DOHH2 (cell line): ENCODE results near the gene WDR5.

Source experiments
- H3F3A ChIP-seq: fragments of 200-600 bp; sonication (generic), shearing (Covaris generic); 2 replicates; pipeline ENCODE4 v1.6.0; 2016; ENCODE audit warnings: antibody characterized with exemption, mild to moderate bottlenecking; ENCODE audit not compliant: control insufficient read depth, insufficient read depth
- H3K27ac ChIP-seq: fragments of 200-600 bp; sonication (generic); 2 replicates; pipeline ENCODE4 v1.5.1; 2014; ENCODE audit warnings: low read depth, mild to moderate bottlenecking, low read length, moderate library complexity
- H3K27me3 ChIP-seq: fragments of 200-600 bp; sonication (generic); 2 replicates; pipeline ENCODE4 v1.6.1; 2014; ENCODE audit warnings: mild to moderate bottlenecking, low read length, mixed read lengths; ENCODE audit not compliant: control insufficient read depth
- H3K36me3 ChIP-seq: fragments of 200-600 bp; sonication (generic); 2 replicates; pipeline ENCODE4 v1.6.1; 2014; ENCODE audit warnings: mild to moderate bottlenecking, low read length, moderate library complexity, mixed read lengths; ENCODE audit not compliant: control insufficient read depth
- H3K4me1 ChIP-seq: fragments of 200-600 bp; sonication (generic); 2 replicates; pipeline ENCODE4 v1.6.1; 2014; ENCODE audit warnings: mild to moderate bottlenecking, low read length, mixed read lengths; ENCODE audit not compliant: control insufficient read depth
- H3K4me2 ChIP-seq: fragments of 200-600 bp; sonication (generic); 2 replicates; pipeline ENCODE4 v1.6.0; 2014; ENCODE audit warnings: mild to moderate bottlenecking, low read length, moderate library complexity
- H3K4me3 ChIP-seq: fragments of 200-600 bp; sonication (generic); 2 replicates; pipeline ENCODE4 v1.5.1; 2014; ENCODE audit warnings: mild to moderate bottlenecking, low read length, mixed read lengths
- H3K79me2 ChIP-seq: fragments of 200-600 bp; sonication (generic); 2 replicates; pipeline ENCODE4 v1.6.1; 2014; ENCODE audit warnings: mild to moderate bottlenecking, low read length, mixed read lengths; ENCODE audit not compliant: control insufficient read depth
- H3K9me2 ChIP-seq: fragments of 200-600 bp; sonication (generic); replicated peaks from 2 replicates; pipeline ENCODE4 v1.6.1; 2014; ENCODE audit warnings: mild to moderate bottlenecking, low read length, mixed read lengths; ENCODE audit not compliant: control insufficient read depth
- H3K9me3 ChIP-seq: fragments of 200-600 bp; sonication (generic); 2 replicates; pipeline ENCODE4 v1.6.1; 2014; ENCODE audit warnings: antibody characterized with exemption, low read length, mixed read lengths; ENCODE audit not compliant: control insufficient read depth, insufficient read depth
- H4K20me1 ChIP-seq: fragments of 200-600 bp; sonication (generic); 2 replicates; pipeline ENCODE4 v1.6.0; 2014; ENCODE audit warnings: low read depth, mild to moderate bottlenecking, antibody characterized with exemption, low read length, moderate library complexity; ENCODE audit not compliant: control insufficient read depth, insufficient read depth
- CTCF ChIP-seq: fragments of 200-600 bp; sonication (generic); IDR thresholded peaks from one replicate; pipeline ENCODE4 v1.5.1; 2014; ENCODE audit warnings: antibody characterized with exemption, mild to moderate bottlenecking, low read depth, low read length; ENCODE audit not compliant: poor library complexity, severe bottlenecking
- EZH2phosphoT487 ChIP-seq: fragments of 200-600 bp; sonication (generic); IDR thresholded peaks from 2 replicates; pipeline ENCODE4 v1.6.1; 2017; ENCODE audit warnings: borderline replicate concordance, mild to moderate bottlenecking, antibody characterized with exemption, low read length, moderate library complexity, mixed read lengths

Gene WDR5

GRCh38 chr9:134198791-134199190, 62.9 kb downstream of the WDR5 start:
- Histone ChIP-seq H3F3A (no peaks in the 10 kb centered on the region), H3K36me3 (no peaks in the 10 kb centered on the region), H3K4me1 (no peaks in the 10 kb centered on the region), H3K4me3 (no peak overlapping the region), H3K27me3 (0 out of 2 replicates have a peak, but pooled peaks cover 3% of the 10 kb centered on the region), H3K27ac (no peak overlapping the region), H4K20me1 (no peaks in the 10 kb centered on the region), H3K9me2 (no peaks in the 10 kb centered on the region), H3K9me3 (no peaks in the 10 kb centered on the region), H3K4me2 (no peak overlapping the region), H3K79me2 (no peaks in the 10 kb centered on the region)
- TF ChIP-seq EZH2phosphoT487 (no peak), CTCF (no peak)

- no peak overlapping the region for H3K4me2 ChIP-seq
- no peaks in the 10 kb centered on the region for H3K4me1 ChIP-seq
- H3K9me2 ChIP-seq, result no peaks in the 10 kb centered on the region
- peaks cover 8% of the 10 kb centered on the region; the same call in 1 of the 2 replicates for H3K27me3 ChIP-seq
- H3K4me3 ChIP-seq, result no peak overlapping the region
- no peaks in the 10 kb centered on the region for H3K36me3 ChIP-seq
- H4K20me1 ChIP-seq, result no peaks in the 10 kb centered on the region
- H3F3A ChIP-seq, result no peaks in the 10 kb centered on the region
- no peaks in the 10 kb centered on the region for H3K9me3 ChIP-seq
- no peaks in the 10 kb centered on the region for H3K79me2 ChIP-seq
- H3K27ac ChIP-seq, result no peak overlapping the region
- TF ChIP-seq CTCF, result no peak
- no peak for TF ChIP-seq EZH2phosphoT487
Measured at GRCh38 chr9:134200730-134201129, 64.8 kb downstream of the WDR5 start.

- Histone ChIP-seq H3K27me3 (peaks cover 8% of the 10 kb centered on the region; the same call in 1 of the 2 replicates), H3K36me3 (no peaks in the 10 kb centered on the region), H3K79me2 (no peaks in the 10 kb centered on the region), H3K9me2 (no peaks in the 10 kb centered on the region), H3K4me2 (no peak overlapping the region), H3K9me3 (no peaks in the 10 kb centered on the region), H3F3A (no peaks in the 10 kb centered on the region), H3K4me3 (no peak overlapping the region), H4K20me1 (no peaks in the 10 kb centered on the region), H3K27ac (no peak overlapping the region), H3K4me1 (no peaks in the 10 kb centered on the region)
- no peak for TF ChIP-seq CTCF
- no peak for TF ChIP-seq EZH2phosphoT487
Measured at GRCh38 chr9:134203224-134203623, 67.3 kb downstream of the WDR5 start.

GRCh38 chr9:134204041-134204440, 68.2 kb downstream of the WDR5 start:
- H3K4me1 ChIP-seq, result no peaks in the 10 kb centered on the region
- H3K4me3 ChIP-seq, result no peak overlapping the region
- no peaks in the 10 kb centered on the region for H3F3A ChIP-seq
- no peaks in the 10 kb centered on the region for H3K79me2 ChIP-seq
- no peaks in the 10 kb centered on the region for H3K9me3 ChIP-seq
- peaks cover 8% of the 10 kb centered on the region; the same call in 1 of the 2 replicates for H3K27me3 ChIP-seq
- no peaks in the 10 kb centered on the region for H3K36me3 ChIP-seq
- no peaks in the 10 kb centered on the region for H3K9me2 ChIP-seq
- H3K4me2 ChIP-seq, result no peak overlapping the region
- no peaks in the 10 kb centered on the region for H4K20me1 ChIP-seq
- TF ChIP-seq CTCF, result no peak
- TF ChIP-seq EZH2phosphoT487, result no peak
- no peak overlapping the region for H3K27ac ChIP-seq
